ENCODE results near the gene PRDM2. TPM values are rescaled to one million over a fixed set of nuclear protein-coding genes. Genes with fewer than 3 reads are reported as not detected.
"Not testable (repeated sequence)": the region's sequence is repeated elsewhere in the genome, so short reads cannot be mapped to it uniquely, and the experiment has no call there.

PRDM2 gene, protein sequence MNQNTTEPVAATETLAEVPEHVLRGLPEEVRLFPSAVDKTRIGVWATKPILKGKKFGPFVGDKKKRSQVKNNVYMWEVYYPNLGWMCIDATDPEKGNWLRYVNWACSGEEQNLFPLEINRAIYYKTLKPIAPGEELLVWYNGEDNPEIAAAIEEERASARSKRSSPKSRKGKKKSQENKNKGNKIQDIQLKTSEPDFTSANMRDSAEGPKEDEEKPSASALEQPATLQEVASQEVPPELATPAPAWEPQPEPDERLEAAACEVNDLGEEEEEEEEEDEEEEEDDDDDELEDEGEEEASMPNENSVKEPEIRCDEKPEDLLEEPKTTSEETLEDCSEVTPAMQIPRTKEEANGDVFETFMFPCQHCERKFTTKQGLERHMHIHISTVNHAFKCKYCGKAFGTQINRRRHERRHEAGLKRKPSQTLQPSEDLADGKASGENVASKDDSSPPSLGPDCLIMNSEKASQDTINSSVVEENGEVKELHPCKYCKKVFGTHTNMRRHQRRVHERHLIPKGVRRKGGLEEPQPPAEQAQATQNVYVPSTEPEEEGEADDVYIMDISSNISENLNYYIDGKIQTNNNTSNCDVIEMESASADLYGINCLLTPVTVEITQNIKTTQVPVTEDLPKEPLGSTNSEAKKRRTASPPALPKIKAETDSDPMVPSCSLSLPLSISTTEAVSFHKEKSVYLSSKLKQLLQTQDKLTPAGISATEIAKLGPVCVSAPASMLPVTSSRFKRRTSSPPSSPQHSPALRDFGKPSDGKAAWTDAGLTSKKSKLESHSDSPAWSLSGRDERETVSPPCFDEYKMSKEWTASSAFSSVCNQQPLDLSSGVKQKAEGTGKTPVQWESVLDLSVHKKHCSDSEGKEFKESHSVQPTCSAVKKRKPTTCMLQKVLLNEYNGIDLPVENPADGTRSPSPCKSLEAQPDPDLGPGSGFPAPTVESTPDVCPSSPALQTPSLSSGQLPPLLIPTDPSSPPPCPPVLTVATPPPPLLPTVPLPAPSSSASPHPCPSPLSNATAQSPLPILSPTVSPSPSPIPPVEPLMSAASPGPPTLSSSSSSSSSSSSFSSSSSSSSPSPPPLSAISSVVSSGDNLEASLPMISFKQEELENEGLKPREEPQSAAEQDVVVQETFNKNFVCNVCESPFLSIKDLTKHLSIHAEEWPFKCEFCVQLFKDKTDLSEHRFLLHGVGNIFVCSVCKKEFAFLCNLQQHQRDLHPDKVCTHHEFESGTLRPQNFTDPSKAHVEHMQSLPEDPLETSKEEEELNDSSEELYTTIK (N-terminal part only)
- 38.5 TPM for total RNA-seq (ENCODE audit: insufficient read depth, low replicate concordance)

DNA sequence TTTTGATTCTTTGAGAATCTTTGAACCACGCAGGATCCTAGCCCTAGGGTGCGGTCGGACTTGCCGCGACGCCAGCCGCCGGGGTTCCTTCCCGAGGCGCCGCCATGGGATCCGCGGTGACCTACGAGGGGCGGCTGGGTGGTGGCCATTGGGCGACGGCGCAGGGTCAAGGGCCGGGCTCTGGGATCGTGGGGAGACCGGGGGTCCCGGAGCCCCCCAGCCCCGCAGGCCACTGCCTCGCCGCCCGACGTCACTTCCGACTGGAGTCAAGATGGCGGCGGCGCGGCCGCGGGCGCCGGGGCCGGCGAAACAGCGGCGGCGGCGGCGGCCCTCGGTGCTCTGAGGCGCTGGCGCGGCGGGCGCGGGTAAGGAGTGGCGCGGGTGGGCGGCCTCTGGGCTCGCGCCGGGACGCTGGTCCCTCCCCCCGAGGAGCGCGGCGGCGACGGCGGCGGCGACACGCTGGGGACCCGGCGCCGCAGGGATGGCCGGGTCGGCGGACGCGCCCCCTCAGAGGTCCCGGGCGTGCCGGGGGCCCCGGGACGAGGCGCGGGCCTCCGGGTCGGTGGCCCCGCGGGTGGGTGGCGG is at the start of gene PRDM2:
Gene PRDM2, plus strand, starts transcription at position 253 of the 585 bp plus-strand sequence. CDS start 15,418 bp downstream, outside the sequence.
- peak; percentile 59 for DNase-seq (ENCODE audit: low spot score)

DNA sequence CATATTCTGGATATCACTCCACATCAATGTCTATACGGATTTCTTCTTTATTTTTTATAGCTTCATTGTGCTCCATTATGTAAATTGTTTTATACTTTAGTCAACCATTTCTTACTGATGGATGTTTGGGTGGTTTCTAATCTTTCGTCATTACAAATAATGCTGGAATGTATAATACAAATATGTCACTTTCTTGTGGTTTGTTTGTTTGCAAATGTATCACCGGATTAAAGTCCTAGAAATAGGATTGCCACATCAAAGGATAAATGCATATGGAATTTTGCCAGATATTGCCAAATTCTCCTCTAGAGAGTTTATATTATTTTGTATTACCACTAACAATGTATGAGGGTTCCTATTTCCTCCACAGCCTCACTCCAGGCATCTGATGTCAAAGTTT is 48.7 kb upstream of the PRDM2 start:
- DNase-seq (ENCODE audit: low spot score) = no peak

DNA sequence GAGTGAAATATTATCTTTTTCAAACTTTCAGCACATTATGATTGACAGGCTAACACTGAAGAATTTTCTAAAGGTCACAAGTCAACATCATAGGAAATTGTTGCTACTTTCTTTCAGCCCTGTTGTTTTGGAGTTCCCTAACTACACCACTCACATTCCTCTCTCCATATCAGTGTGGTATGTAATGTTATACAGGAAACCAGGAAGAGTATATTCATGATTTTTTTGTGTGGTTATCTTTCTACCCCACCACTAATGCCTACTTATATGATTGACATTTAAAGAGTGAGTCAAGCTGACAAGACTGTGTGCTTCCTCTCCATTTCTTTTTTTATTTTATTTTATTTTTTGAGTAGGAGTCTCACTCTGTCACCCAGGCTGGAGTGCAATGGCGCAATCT is 47.8 kb upstream of the PRDM2 start:
- no peak for DNase-seq (ENCODE audit: low spot score)

DNA sequence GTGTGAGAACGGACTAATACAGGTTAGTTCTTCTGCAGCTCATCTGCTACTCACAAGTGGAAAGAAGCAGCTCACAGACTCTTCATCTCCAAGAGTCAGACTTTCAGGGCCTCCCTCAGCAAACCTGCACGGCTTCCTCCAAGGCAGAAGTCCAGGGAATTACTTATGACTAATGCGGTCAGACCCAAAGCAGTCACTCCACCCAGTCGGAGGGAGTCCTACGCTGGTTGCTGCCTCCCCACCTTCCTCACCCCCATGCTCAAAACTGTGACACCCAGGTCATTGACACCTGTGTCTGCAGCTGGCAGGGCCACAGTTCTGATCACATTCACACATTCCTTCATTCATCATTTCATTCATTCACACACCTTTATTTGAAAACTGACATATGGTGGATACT is 38.4 kb upstream of the PRDM2 start:
- peak; percentile 77 for DNase-seq (ENCODE audit: low spot score)

DNA sequence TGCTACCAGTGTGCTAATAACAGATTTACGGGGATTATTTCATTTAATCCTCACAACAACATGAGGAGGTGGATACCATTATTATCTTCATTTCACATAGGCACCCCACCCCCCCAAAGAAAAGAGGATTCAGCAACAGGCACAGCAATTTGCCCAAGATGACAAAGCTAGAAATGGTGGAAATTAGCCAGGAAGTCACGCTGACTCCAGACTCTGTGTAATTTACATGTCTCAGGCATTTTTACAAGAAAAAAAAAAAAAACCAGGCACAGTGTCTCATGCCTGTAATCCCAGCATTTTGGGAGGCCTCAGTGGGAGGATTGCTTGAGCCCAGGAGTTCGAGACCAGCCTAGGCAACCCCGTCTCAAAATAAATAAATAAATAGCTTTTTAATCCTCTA is 37.5 kb upstream of the PRDM2 start:
- DNase-seq (ENCODE audit: low spot score) = peak; percentile 61

DNA sequence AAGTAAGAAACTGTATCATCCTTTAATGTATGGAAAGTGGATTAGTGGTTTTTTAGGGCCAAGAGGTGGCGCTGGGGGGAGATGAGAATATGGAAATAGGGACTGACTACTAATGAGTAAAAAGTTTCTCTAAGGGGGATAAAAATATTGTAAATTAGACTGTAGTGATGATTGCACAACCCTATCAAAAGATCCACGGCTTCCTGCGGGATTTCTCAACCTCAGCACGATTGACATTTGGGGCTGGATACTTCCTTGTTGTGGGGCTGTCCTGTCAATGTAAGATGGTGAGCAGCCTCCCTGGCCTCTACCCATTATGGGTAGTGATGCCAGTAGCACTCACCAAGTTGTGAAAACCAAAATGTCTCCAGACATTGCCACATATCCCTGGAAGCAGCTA is 36.0 kb upstream of the PRDM2 start:
- DNase-seq (ENCODE audit: low spot score) = no peak

DNA sequence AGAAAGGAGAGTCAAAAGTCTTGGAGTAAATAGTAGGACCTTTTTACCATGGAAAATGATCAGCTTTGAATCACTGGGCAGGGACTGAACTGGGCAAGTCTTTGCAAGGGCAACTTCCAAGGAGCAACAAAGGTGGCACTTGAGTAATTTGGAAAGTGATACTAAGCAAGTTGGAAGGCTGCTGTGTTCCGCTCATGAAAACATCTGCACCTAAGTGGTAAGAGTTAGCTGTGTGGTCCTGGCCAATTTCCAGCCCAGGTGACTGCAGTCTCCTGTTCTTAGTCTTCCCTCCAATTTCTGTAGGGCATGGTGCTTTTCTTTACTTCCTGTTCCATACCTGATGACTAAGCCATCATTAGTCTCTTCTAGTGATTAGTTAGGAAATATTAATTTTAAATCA is 35.5 kb upstream of the PRDM2 start:
- DNase-seq (ENCODE audit: low spot score) = no peak

DNA sequence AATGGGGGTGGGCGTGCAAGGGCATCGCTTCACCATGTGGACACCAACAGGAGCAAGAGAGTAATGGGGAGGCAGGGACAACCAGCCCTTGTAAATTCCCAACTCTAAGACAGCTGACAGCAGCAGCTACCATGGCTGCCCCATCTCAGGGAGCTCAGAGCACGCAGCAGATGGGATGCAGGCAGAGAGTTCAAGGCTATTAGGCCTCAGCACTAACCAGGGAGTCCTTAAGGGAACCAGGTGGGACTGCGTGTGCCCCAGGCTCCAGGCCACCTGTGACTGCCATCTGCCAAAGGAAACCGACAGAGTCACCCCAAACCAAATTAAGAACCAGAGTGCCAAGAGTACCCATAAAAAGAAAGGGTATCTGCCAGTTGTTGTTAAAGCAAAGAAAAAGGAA is 33.7 kb upstream of the PRDM2 start:
- DNase-seq (ENCODE audit: low spot score) = no peak

DNA sequence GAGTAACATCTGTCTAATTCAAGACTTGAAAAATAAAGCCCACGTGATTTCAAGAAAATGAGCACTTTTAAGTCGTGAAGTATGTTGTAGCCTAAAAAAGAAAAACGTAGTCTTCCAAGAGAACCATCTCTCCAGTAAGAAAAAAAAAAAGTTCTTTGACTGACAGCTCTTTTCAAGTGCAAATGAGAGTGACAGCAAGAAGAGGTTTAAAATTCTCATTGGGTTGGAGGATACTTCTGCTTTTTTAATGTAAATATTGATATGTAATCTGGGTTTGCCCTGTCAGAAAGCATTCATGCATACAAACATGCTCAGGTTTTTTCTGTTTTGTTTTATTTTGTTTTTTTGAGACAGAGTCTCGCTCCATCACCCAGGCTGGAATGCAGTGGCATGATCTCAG is 32.3 kb upstream of the PRDM2 start:
- no peak for DNase-seq (ENCODE audit: low spot score)

DNA sequence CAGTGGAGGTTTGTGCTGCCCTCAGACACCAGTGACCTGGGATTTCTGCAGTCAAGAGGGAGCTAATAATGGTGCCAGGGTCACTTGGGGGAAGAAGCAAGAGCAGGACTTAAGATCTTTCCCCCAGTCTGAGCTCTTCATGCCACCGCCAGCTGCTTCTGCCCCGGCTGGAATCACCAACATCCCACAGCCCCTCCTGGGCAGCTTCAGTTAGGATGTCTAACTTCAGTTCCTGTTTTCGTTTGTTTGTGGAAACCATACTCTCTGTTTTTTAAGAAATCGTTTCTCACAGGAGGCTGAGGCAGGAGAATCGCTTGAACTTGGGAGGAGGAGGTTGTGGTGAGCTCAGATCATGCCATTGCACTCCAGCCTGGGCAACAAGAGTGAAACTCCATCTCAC is 25.6 kb upstream of the PRDM2 start:
- DNase-seq (ENCODE audit: low spot score) = no peak

DNA sequence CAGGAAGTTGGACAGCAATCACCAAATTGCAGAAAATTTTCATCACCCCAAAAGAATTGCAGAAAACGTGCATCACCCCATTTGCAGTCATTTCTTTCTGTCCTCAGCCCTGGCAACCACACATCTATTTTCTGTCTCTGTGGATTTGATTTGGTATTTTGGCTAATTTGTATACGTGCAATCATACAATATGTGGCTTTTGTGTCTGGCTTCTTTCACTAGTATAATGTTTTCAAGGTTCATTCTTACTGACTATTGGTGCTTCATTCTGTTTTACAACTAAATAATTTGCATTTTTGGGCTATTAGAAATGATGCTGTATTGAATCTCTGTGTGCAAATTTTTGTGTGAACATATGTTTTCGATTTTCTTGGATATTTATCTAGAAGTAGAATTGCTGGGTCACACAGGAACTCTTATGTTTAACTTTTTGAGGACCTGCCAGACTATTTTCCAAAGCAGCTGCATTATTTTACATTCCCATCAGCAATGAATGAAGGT is 24.8 kb upstream of the PRDM2 start:
- no peak for DNase-seq (ENCODE audit: low spot score)

DNA sequence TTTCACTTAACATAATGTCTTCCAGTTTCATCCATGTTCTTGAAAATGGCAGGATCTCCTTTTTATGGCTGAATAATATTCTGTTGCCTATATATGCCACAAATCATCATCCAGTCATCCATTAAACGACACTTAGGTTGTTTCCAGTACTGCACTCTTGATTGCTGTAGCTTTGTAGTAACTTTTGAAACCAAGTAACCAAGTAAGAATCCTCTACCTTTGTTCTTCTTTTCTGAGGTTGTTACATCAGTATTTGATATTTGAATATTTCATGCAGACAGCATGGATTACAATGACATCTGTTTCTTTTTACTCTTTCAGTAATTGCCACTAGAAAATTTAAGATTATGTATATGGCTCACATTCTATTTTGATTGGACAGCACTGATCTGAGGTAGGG is 22.1 kb upstream of the PRDM2 start:
- no peak for DNase-seq (ENCODE audit: low spot score)

DNA sequence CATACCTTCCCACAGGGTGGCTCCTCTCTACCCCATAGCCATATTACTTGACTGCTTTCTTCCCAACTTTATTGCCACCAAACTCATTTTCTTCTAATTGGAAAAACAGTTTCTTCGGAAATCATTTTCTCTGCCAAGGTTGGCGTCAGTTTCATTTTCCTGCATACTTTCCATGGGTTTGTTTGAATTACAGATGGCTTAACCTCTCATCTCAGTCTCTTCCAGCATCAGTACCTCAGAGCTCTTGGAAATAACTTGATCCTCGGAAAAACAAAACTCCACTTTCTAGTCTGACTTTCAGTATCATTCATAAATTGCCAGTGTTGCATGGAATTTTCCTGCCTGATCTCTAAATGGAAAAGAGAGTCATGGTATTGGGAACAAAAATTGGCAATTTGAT is 20.3 kb upstream of the PRDM2 start:
- DNase-seq (ENCODE audit: low spot score) = no peak

DNA sequence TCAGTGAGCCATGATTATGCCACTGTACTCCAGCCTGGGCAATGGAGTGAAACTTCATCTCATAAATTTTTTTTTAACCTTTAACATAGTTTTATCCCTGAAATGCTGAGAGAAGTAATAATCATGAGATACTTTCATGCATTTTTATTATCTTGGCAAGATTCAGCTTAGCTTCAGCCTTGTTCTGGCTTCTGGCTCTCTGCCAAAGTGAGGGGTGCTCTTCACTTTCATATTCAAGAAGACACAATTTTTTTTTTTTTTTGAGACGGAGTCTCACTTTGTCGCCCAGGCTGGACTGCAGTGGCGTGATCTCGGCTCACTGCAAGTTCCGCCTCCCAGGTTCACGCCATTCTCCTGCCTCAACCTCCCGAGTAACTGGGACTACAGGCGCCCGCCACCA is 19.4 kb upstream of the PRDM2 start:
- DNase-seq (ENCODE audit: low spot score) = peak; percentile 39

DNA sequence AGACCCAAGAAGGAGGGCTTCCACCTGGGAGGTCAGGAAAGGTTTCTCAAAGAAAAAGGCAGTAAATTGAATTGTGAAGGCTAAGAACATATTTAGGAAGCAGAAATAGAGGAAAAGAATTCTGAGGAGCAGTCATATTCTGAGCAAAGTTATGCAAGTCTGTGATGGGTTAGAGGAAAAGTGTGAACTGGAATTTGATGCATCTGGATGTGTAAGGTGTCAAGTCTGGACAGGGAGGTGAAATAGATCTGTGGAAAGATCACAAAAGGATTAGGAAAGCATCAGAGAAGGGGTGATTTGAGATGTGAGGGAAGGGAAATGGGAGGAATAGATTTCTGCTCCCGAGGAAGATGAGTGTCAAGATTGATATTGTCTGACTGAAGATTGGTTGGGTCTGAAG is 18.1 kb upstream of the PRDM2 start:
- DNase-seq (ENCODE audit: low spot score) = no peak

DNA sequence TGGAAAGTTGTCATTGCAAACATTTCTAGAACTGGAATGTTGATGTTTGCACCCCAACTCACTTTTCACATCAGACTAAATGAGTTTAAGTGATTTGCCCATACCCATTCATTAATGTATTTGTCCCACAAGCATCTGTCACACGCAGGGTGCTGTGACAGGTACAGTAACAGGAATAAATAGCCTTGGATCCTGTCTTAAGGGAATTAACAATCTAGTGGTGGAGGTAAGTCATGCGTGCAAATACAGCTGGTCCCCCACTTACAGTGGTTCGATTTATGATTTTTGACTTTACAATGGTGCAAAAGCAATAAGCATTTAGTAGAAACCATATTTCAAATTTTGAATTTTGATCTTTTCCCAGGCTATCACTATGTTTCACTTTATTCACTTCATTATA is 17.5 kb upstream of the PRDM2 start:
- DNase-seq (ENCODE audit: low spot score) = no peak

DNA sequence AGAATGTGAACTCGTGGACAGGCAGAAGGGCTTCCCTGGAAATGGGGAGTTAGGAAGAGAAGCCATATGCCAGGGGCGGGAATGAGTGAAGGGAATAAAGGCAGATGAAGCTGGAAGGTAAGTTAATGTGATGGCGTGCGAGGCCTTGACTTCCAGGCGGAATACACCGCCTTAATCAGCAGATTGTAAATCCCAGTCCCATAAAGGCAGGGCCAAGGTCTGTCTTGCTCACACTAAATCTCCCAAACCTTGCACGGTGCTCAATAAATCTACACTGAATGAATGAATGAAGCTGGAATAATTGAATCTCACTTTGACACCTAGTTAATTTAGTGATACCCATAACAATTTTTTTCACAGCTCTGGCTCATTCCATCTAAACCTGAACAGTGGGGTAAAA is 16.8 kb upstream of the PRDM2 start:
- DNase-seq (ENCODE audit: low spot score) = no peak

DNA sequence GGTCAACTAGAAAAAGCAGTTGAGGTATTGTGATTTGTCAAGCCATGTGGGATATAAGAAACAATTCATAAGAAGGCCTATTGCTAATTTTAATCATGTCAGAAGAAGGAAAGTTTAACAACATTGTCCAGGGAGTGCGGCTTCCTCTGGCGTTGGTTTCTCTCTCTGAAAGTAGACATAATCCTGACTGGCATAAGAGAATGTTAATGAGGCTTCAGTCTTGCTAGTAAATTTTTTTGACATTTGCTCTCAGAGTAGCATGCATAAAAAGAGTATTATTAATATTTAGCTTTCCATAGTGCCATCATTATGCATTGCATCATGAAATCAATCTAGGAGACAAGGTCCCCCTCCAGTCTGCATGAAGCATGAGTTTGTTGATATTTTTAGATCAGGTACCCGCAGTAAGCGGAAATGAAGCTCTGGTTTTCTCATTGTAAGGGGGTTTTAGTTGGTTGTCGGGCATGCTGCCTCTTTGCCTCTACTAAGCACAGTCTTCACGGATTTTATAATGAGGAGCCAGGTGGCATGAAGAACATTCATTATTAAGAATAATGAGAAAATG is 12.8 kb upstream of the PRDM2 start:
- no peak for DNase-seq (ENCODE audit: low spot score)

DNA sequence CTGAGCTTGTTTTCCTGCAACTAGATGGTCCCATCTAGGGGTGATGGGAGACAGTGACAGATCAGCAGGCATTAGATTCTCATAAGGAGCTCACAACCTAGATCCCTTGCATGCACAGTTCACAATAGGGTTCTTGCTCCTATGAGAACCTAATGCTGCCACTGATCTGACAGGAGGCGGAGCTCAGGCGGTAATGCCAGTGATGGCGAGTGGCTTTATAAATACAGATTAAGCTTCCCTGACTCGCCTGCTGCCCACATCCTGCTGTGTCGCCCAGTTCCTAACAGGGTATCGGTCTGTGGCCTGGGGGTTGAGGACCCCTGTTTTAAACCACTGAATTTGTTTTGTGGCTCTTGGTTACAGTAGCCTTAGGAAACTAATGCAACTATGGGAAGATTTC is 6.9 kb upstream of the PRDM2 start:
- not testable (repeated sequence) for DNase-seq (ENCODE audit: low spot score)

DNA sequence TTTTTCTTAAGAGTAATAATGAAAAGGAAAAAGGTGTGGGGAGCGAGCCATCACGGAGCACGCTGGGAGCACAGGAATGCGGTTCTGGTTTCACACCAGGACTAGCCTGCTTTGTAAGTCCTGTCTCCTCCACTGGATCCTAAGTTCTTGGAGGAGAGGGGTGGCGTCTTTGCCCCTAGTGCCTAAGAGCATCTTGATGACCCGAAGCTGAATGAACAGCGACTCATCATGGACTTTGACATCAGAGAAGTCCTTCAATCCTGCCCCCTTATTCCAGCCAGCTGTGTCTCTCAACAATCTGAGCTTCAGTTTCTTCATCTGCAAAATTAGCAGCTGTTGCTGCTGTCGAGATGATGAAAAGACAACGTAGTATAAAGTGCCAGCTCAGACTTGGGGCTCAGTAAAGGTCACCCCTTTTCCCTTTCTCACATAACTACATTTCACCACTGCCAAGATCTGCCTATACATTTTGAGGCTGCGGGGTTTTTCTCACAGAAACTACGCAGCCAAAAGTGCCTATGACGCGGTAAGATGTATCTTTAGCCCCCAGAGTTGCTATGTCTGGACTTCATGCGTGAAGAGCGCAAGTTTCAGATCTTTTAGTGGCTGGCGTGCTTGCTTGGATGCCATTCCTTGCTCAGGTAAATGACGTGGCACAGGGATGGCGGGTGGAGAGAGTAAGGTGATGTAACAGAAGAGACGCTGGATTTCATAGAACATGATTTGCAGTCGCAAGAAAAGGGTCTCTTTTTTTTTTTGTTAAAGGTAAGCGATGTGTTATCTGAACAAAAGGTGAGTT is 4.9 kb upstream of the PRDM2 start:
- DNase-seq (ENCODE audit: low spot score) = no peak

All from umbilical cord (tissue), 2 donors.